ENCODE data around the gene SPDYE16.
"Not testable (repeated sequence)": the region's sequence is repeated elsewhere in the genome, so short reads cannot be mapped to it uniquely, and the experiment has no call there.

- not testable (repeated sequence) for TF ChIP-seq CTCF (IDR thresholded peaks at IDR 0.05 in 8 of 11, conservative IDR thresholded peaks at IDR 0.05 in 3 of 11); POLR2A (IDR thresholded peaks at IDR 0.05)
These were observed 48.7 kb upstream of the SPDYE16 start for GRCh38 chr7:76591602-76592304.
